GM12891 (cell line): Measurements from ENCODE around the gene POU6F2.

Experiments used
- PAX5 ChIP-seq: IDR thresholded peaks from 2 replicates; pipeline ENCODE4 v1.6.1; 2011; ENCODE audit warnings: low read length, moderate library complexity, mild to moderate bottlenecking; ENCODE audit not compliant: insufficient read depth, severe bottlenecking
- POLR2A ChIP-seq: IDR thresholded peaks from 2 replicates; pipeline ENCODE4 v1.6.1; 2011; ENCODE audit warnings: low read depth, low read length, control low read depth
- POLR2AphosphoS5 ChIP-seq: IDR thresholded peaks from 2 replicates; pipeline ENCODE4 v1.6.1; 2011; ENCODE audit warnings: low read depth, low read length, control low read depth
- SPI1 ChIP-seq: IDR thresholded peaks from 2 replicates; pipeline ENCODE4 v1.6.1; 2011; ENCODE audit warnings: low read depth, low read length, control low read depth
- TAF1 ChIP-seq: IDR thresholded peaks from 2 replicates; pipeline ENCODE4 v1.6.1; 2011; ENCODE audit warnings: low read depth, low read length, control low read depth

DNA sequence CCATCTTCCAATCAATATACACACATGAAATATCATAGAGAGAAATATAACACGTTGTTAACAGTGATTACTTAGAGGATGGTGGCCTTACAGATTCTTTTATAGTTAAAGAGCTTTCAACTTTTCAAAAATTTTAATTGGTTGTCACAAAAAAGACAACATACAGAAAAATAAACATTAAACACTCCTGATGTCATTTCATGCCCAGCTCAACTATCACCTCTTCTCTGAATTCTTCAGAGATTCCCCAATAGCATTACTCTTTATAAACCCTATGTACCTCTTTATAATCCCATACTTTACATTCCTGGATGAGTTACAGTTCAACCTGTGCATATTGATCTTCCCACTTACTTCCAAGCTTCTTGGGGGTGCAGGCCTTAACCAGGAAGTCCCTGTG, 159.8 kb downstream of the POU6F2 start:
- TF ChIP-seq POLR2AphosphoS5 (no peak), PAX5 (no peak), SPI1 (no peak), POLR2A (no peak), TAF1 (no peak)
